Measurements from ENCODE around the gene PCNX3.

The PCNX3 gene

GRCh38 chr11:65596520-65596919, 19.1 kb upstream of the PCNX3 start:
- DNase-seq (ENCODE audit: low read depth in 1 of 2, low spot score in 1 of 2): no peak

- no peak for DNase-seq (ENCODE audit: low read depth in 1 of 2, low spot score in 1 of 2)
Measured at GRCh38 chr11:65598258-65598699, 17.3 kb upstream of the PCNX3 start.

GRCh38 chr11:65599216-65599954, 16.2 kb upstream of the PCNX3 start:
- no peak for DNase-seq (ENCODE audit: low read depth in 1 of 2, low spot score in 1 of 2)

GRCh38 chr11:65599955-65600246, 15.7 kb upstream of the PCNX3 start:
- DNase-seq (ENCODE audit: low read depth in 1 of 2, low spot score in 1 of 2): no peak

- DNase-seq (ENCODE audit: low read depth in 1 of 2, low spot score in 1 of 2): no peak
Measured at GRCh38 chr11:65604258-65604657, 11.3 kb upstream of the PCNX3 start.

GRCh38 chr11:65606876-65607613, 8.5 kb upstream of the PCNX3 start:
- DNase-seq (ENCODE audit: low read depth in 1 of 2, low spot score in 1 of 2): no peak

GRCh38 chr11:65607614-65608426, 7.8 kb upstream of the PCNX3 start:
- DNase-seq (ENCODE audit: low read depth in 1 of 2, low spot score in 1 of 2): no peak

- no peak for DNase-seq (ENCODE audit: low read depth in 1 of 2, low spot score in 1 of 2)
Measured at GRCh38 chr11:65609229-65609628, 6.3 kb upstream of the PCNX3 start.

GRCh38 chr11:65609665-65610064, 5.9 kb upstream of the PCNX3 start:
- DNase-seq (ENCODE audit: low read depth in 1 of 2, low spot score in 1 of 2): no peak

- DNase-seq (ENCODE audit: low read depth in 1 of 2, low spot score in 1 of 2): no peak
Measured at GRCh38 chr11:65610404-65610803, 5.2 kb upstream of the PCNX3 start.

- no peak for DNase-seq (ENCODE audit: low read depth in 1 of 2, low spot score in 1 of 2)
Measured at GRCh38 chr11:65611028-65611757, 4.4 kb upstream of the PCNX3 start.

- DNase-seq (ENCODE audit: low read depth in 1 of 2, low spot score in 1 of 2): no peak
Measured at GRCh38 chr11:65611758-65612603, 3.6 kb upstream of the PCNX3 start.

- no peak for DNase-seq (ENCODE audit: low read depth in 1 of 2, low spot score in 1 of 2)
Measured at GRCh38 chr11:65612691-65613090, 2.9 kb upstream of the PCNX3 start.

GRCh38 chr11:65613091-65613928, 2.3 kb upstream of the PCNX3 start:
- no peak for DNase-seq (ENCODE audit: low read depth in 1 of 2, low spot score in 1 of 2)

- peak in 1 of 2 donors; percentile 26 for DNase-seq (ENCODE audit: low read depth in 1 of 2, low spot score in 1 of 2)
Measured at GRCh38 chr11:65615950-65616574, 486 bp downstream of the PCNX3 start.

GRCh38 chr11:65616575-65617001, 1.0 kb downstream of the PCNX3 start:
- no peak for DNase-seq (ENCODE audit: low read depth in 1 of 2, low spot score in 1 of 2)

GRCh38 chr11:65617136-65617850, 1.7 kb downstream of the PCNX3 start:
- no peak for DNase-seq (ENCODE audit: low read depth in 1 of 2, low spot score in 1 of 2)

- DNase-seq (ENCODE audit: low read depth in 1 of 2, low spot score in 1 of 2): no peak
Measured at GRCh38 chr11:65617990-65618751, 2.6 kb downstream of the PCNX3 start.
